ENCODE data around the gene OSBP2.

Gene OSBP2

GRCh38 chr22:30859714-30860095 lies 165.0 kb downstream of the OSBP2 start:
- TF ChIP-seq ZFX (IDR thresholded peaks at IDR 0.05; ENCODE audit: borderline replicate concordance), result no peak
- TF ChIP-seq CTCF (IDR thresholded peaks at IDR 0.05), result no peak

GRCh38 chr22:30860176-30861105 lies 165.8 kb downstream of the OSBP2 start:
- TF ChIP-seq ZFX (IDR thresholded peaks at IDR 0.05; ENCODE audit: borderline replicate concordance), result no peak
- TF ChIP-seq CTCF (IDR thresholded peaks at IDR 0.05), result no peak
- H3K27ac ChIP-seq, result no peak overlapping the region

More at GRCh38 chr22:30859714-30860095, 165.0 kb downstream of the OSBP2 start:
- no peak overlapping the region for H3K27ac ChIP-seq

GRCh38 chr22:30861131-30861530 lies 166.5 kb downstream of the OSBP2 start:
- no peak overlapping the region for H3K27ac ChIP-seq
- no peak for TF ChIP-seq CTCF (IDR thresholded peaks at IDR 0.05)
- no peak for TF ChIP-seq ZFX (IDR thresholded peaks at IDR 0.05; ENCODE audit: borderline replicate concordance)

- no peak for TF ChIP-seq CTCF (IDR thresholded peaks at IDR 0.05)
- TF ChIP-seq ZFX (IDR thresholded peaks at IDR 0.05; ENCODE audit: borderline replicate concordance), result no peak
- no peak overlapping the region for H3K27ac ChIP-seq
These were observed 167.2 kb downstream of the OSBP2 start for GRCh38 chr22:30861688-30862552.

- no peak overlapping the region for H3K27ac ChIP-seq
- TF ChIP-seq ZFX (IDR thresholded peaks at IDR 0.05; ENCODE audit: borderline replicate concordance) (no peak), CTCF (IDR thresholded peaks at IDR 0.05) (no peak)
These were observed 168.6 kb downstream of the OSBP2 start for GRCh38 chr22:30863081-30863833.

GRCh38 chr22:30864441-30865420 lies 170.1 kb downstream of the OSBP2 start:
- H3K27ac ChIP-seq, result no peak overlapping the region
- TF ChIP-seq CTCF (IDR thresholded peaks at IDR 0.05) (no peak), ZFX (IDR thresholded peaks at IDR 0.05; ENCODE audit: borderline replicate concordance) (no peak)

Measured in 22Rv1 (cell line).